OCI-LY7 (cell line): ENCODE measurements around the gene ENOPH1.

Source experiments
- EZH2phosphoT487 ChIP-seq: fragments of 200-600 bp; sonication (generic); IDR thresholded peaks from 2 replicates; pipeline ENCODE4 v1.6.1; 2018; ENCODE audit warnings: low read depth, borderline replicate concordance, mild to moderate bottlenecking, mixed run types, antibody characterized with exemption, low read length, moderate library complexity, mixed read lengths
- TF ChIP-seq, protein P1 (sequence below): fragments of 200-600 bp; sonication (generic); conservative IDR thresholded peaks from 2 replicates; pipeline ENCODE4 v1.5.1; 2014; ENCODE audit warnings: mild to moderate bottlenecking, antibody characterized with exemption, low read length, moderate library complexity, mixed read lengths

DNA sequence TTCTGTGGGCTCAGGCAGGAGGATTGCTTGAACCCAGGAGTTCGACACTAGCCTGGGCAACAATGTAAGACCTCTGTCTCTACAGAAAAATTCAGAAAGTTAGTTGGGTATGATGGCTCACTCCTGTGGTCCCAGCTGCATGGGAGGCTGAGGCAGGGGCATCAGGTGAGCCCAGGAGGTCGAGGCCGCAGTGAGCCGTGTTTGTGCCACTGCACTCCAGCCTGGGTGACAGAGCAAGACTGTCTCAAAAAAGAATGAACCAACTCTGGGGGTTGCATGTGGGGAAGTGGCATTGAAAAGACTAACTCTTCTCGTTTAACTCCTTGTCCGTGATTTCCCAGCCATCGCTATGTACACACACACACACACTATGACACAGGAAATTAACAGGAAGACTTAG is 26.9 kb downstream of the ENOPH1 start:
- TF ChIP-seq EZH2phosphoT487 = no peak
- TF ChIP-seq, protein P1, sequence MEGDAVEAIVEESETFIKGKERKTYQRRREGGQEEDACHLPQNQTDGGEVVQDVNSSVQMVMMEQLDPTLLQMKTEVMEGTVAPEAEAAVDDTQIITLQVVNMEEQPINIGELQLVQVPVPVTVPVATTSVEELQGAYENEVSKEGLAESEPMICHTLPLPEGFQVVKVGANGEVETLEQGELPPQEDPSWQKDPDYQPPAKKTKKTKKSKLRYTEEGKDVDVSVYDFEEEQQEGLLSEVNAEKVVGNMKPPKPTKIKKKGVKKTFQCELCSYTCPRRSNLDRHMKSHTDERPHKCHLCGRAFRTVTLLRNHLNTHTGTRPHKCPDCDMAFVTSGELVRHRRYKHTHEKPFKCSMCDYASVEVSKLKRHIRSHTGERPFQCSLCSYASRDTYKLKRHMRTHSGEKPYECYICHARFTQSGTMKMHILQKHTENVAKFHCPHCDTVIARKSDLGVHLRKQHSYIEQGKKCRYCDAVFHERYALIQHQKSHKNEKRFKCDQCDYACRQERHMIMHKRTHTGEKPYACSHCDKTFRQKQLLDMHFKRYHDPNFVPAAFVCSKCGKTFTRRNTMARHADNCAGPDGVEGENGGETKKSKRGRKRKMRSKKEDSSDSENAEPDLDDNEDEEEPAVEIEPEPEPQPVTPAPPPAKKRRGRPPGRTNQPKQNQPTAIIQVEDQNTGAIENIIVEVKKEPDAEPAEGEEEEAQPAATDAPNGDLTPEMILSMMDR = no peak
